Left kidney (tissue), 2 donors: ENCODE data around the gene MEIOB. TPM values are rescaled to one million over a fixed set of nuclear protein-coding genes. Genes with fewer than 3 reads are reported as not detected.
"Not testable (repeated sequence)": the region's sequence is repeated elsewhere in the genome, so short reads cannot be mapped to it uniquely, and the experiment has no call there.

Experiments used
- DNase-seq: peaks from one replicate; pipeline ENCODE4 v3.0.0-alpha.2; 2013
- polyA plus RNA-seq: library from polyadenylated mRNA; unstranded; fragments of 120-200 nt; gene quantifications from one replicate; pipeline ENCODE4 v1.2.1, GENCODE V29; 2013; ENCODE audit not compliant: insufficient read length

MEIOB gene
- polyA plus RNA-seq, 1 donor = 3.2 TPM

DNA sequence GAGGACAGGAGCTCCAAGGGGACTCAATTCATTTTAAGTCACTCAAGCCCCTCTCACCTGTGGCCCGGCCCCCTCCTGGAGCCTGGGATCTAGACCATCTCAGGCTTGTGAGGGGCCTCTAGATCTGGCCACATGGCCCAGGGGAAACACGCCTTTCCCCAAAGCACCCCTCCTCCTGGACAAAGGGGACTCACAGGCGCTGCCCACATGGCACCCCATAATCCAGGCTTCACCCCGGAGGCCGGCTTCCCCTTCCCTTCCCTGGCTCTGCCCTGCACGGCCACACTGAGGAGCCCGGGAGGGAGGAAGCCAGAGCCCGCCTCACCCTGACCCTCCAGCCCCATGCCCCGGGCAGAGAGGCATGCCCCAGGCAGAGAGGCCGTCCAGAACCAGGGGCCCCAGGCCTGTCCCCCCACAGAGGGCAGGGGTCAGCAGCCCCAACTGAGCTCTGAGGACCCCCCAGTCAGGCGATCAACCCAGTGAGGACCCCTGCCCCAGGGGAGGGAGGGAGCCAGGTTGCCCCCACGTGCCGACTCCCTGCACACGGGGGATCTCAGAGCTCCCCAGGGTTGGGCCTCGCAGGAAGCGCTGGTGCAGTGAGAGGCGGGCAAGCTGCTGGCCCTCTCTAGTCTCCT lies 35.4 kb upstream of the MEIOB start:
- DNase-seq = no peak

GRCh38 chr16:1906846-1907165 lies 34.8 kb upstream of the MEIOB start:
- no peak for DNase-seq

DNA sequence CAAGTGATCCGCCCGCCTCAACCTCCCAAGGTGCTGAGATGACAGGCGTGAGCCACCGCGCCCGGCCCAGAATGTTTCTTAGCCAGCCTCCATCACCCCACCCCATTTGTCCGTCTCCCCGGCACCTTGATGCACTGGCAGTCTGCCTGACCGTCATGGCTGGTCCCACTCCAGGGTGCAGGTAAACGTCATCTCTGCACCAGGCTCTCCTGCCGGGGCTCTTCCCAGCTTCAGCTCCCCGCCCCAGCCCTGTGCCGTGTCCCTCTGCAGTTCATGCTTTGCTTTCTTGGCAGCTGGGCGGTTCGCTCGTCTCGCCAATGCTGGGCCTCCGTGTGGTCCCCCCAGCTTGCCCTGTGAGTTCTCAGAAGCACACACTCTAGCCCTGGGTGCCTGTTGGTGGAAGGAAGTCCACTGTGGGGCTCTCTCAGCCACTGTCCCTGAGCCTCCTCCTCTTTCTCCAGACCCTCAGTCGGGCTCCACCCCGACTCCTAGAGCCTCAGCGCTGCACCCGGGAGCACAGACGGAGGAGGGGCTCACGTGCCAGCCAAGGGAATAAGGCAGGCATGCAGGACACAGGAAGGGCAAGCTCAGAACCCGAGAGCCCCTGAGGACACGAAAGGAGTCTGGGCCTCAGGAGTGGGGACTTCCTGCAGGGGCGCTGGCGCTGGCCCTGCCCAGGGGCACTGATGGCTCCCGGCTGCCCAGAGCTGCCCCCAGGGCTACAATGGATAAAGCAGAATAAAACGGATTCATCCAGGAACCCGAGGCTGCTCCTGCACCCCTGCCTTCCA lies 34.3 kb upstream of the MEIOB start:
- no peak for DNase-seq

- no peak for DNase-seq
Measured at GRCh38 chr16:1903845-1904840, 32.2 kb upstream of the MEIOB start.

DNA sequence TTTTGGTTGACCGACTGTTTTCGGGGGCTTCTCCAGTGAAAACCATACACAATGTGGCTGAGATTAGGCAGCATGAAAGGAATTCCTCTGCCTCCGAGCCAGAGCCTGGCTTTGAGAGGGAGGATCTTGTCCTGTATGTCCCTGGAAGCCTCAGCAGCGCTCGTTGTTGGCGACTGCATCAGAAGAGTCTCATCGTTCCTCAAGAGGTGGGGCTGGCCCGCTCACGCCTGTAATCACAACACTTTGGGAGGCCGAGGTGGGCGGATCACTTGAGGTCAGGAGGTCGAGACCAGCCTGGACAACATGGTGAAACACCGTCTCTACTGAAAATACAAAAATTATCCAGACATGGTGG lies 31.2 kb upstream of the MEIOB start:
- no peak for DNase-seq

- DNase-seq = no peak
Measured at GRCh38 chr16:1902547-1903219, 30.7 kb upstream of the MEIOB start.

DNA sequence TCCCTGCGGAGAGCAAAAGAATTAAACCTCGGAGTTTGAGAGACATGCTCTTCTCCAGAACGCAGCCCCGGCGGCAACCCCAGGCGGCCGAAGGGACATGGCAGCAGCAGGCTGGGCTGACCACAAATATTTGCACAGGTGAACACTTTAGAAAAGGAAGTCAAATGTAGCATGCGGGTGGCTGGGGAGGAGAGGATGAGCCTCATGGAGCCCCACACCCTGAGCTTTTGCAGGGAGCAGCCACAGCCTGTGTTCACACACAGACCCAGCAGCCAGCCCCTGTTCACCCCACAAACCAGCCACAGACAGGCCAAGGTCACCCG lies 28.4 kb upstream of the MEIOB start:
- no peak for DNase-seq

DNA sequence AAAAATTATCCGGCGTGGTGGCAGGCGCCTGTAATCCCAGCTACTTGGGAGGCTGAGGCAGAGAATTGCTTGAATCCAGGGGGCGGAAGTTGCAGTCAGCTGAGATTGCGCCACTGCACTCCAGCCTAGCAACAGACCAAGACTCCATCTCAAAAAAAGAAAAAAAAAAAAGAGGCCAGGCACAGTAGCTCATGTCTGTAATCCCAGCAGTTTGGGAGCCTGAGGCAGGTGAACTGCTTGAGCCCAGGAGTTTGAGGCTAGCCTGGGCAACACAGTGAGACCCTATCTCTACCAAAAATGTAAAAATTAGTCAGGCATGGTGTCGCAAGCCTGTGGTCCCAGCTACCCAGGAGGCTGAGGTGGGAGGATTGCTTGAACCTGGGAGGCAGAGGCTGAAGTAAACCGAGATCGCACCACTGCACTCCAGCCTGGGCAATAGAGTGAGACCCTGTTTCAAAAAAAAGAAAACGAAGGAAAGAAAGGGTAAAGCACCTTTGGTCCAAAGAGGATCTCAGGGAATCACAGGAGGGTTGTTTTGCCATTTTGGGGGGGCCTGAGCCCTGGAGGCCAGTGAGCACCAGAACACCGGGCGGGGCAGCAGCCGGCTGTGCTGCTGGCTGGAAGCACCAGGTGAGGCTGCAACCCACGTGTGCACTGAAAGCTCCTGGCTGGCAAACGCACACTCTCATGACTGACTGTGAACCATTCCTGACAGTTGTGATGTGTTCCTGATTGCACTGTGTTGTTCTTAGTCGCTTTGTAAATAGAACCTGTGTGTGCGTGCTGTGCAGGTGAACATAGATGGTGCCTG lies 27.9 kb upstream of the MEIOB start:
- DNase-seq = no peak

GRCh38 chr16:1897692-1898091 lies 25.7 kb upstream of the MEIOB start:
- DNase-seq = not testable (repeated sequence)

GRCh38 chr16:1895949-1896675 lies 24.1 kb upstream of the MEIOB start:
- DNase-seq = no peak

GRCh38 chr16:1895068-1895467 lies 23.1 kb upstream of the MEIOB start:
- DNase-seq = no peak

DNA sequence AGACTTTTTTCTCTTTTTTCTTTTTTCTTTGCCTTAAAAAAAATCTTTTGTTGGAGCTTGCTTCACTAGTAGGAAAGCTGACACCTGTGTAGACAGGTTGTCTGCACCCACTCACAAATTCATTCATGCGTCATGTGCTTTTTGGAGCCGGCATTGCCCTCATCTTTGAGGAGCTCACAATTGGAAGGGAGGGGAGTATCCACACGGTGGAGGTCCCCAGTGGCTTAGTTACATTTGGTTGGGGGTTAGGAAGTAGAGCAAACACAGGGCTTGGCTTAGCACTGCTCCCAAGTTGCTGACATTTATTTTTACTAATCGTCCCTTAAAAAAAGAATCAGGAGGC lies 18.7 kb upstream of the MEIOB start:
- DNase-seq = no peak

DNA sequence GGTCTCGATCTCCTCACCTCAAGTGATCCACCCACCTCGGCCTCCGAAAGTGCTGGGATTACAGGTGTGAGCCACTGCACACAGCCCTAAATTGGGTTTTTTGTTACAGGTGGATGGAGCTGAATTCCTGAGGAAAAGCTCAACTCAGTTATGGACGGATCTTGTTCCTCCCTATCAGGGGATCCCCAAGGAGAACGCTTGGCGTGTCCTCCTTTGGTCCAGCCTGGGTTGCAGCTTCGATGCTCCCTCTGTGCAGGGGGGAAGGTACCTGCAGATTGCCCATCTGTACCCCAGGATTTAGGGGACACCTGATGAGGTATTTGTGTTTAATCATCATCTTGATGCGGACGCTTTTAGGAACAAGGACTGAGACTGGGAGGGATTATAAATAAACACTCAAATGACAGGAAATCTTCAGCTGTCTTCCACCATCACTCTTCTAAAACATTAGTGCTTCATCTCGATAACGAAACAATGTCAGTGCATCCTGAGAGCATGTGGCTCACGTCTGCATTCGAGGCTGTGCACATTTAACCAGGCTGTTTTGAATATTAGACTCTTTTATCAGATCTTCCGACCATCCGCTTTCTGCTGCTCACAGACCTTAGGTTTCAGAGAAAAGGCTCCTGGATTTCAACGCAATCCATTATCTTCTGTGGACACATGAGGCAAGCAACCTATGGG lies 18.2 kb upstream of the MEIOB start:
- no peak for DNase-seq

DNA sequence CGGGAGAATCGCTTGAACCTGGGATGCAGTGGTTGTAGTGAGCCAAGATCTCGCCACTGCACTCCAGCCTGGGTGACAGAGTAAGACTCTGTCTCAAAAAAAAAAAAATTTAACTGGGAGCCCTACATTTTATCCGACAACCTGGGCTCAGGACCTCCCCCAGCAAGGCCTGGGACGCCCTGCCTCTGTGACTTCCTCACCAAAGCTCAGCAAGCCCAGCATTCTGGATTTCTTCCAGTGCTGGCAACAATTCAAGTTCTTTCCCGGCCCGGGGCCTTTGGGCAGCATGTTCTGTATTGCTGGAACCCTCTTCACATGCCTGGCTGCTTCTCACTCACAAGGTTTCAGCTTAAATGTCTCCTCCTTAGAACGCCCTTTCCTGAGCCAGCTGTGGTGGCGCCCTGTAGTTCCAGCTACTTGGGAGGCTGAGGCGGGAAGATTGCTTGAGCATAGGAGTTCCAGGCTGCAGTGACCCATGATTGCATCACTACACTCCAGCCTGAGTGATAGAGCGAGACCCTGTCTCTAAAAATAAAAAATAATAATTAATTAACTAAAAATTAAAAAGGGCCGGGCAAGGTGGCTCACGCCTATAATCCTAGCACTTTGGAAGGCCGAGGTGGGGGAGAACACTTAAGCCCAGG lies 15.9 kb upstream of the MEIOB start:
- DNase-seq = no peak

- DNase-seq = no peak
Measured at GRCh38 chr16:1884889-1885288, 12.9 kb upstream of the MEIOB start.

GRCh38 chr16:1884155-1884760 lies 12.3 kb upstream of the MEIOB start:
- no peak for DNase-seq

- not testable (repeated sequence) for DNase-seq
Measured at GRCh38 chr16:1881172-1881571, 9.2 kb upstream of the MEIOB start.

- DNase-seq = no peak
Measured at GRCh38 chr16:1879477-1879876, 7.5 kb upstream of the MEIOB start.

DNA sequence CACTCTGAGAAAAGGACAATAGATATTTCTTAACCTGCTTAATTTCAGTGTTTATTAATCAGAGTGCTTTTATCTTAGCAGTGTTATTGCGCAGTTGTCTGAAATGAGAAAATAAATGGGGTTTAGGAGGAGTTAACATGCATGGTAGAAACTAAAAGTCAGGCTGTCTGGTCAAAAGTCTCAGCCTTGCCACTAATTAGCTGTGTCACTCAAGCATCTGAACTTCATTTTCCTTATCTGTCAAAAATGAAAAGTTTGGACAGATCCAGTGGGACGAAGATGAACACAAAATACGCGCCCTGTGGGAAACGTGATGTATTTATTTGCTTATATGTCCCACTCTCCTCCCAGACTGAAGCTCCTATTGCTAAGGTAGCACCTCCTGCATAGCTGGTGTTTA lies 6.3 kb upstream of the MEIOB start:
- no peak for DNase-seq
